Right lobe of liver (tissue), 4 donors: Measurements from ENCODE around the gene TMEM205.

Source experiments
- POLR2A ChIP-seq: fragments of 450-650 bp; IDR thresholded peaks from one replicate; pipeline ENCODE4 v1.6.1; 2017; ENCODE audit warnings: antibody characterized with exemption, mild to moderate bottlenecking
- TF ChIP-seq, protein P1 (sequence below), 4 donors: fragments of 200-600 bp in 3 of 4; fragments of 450-650 bp in 1 of 4; IDR thresholded peaks; one replicate each; pipeline versions ENCODE4 v1.5.1 to v1.8.0; 2016 to 2022; ENCODE audit warnings: antibody characterized with exemption in 4 of 4, mild to moderate bottlenecking in 2 of 4
- donor health status: DM: no; HTN: no; CAD: no.
- donor health status: DM: no; HTN: no; CAD: no.
- donor health status: DM: no; HTN: yes; CAD: no.

- TF ChIP-seq, protein P1, sequence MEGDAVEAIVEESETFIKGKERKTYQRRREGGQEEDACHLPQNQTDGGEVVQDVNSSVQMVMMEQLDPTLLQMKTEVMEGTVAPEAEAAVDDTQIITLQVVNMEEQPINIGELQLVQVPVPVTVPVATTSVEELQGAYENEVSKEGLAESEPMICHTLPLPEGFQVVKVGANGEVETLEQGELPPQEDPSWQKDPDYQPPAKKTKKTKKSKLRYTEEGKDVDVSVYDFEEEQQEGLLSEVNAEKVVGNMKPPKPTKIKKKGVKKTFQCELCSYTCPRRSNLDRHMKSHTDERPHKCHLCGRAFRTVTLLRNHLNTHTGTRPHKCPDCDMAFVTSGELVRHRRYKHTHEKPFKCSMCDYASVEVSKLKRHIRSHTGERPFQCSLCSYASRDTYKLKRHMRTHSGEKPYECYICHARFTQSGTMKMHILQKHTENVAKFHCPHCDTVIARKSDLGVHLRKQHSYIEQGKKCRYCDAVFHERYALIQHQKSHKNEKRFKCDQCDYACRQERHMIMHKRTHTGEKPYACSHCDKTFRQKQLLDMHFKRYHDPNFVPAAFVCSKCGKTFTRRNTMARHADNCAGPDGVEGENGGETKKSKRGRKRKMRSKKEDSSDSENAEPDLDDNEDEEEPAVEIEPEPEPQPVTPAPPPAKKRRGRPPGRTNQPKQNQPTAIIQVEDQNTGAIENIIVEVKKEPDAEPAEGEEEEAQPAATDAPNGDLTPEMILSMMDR (IDR thresholded peaks at IDR 0.05), result no peak
- no peak for TF ChIP-seq POLR2A
Measured at GRCh38 chr19:11390359-11390758, 44.3 kb upstream of the TMEM205 start.
